Spleen (tissue), 11 donors: ENCODE results near the gene REXO1. TPM values are rescaled to one million over a fixed set of nuclear protein-coding genes. Genes with fewer than 3 reads are reported as not detected.

Source experiments
- DNase-seq: peaks from one replicate; pipeline ENCODE4 v3.0.0-alpha.2; 2020
- H3K27ac ChIP-seq, 8 donors: fragments of 200-600 bp; sonication (generic) in 7 of 8; 1 replicate in 4 of 8; 2 replicates in 4 of 8; pipeline versions ENCODE4 v1.5.0 to v1.8.0; 2016 to 2021; ENCODE audit warnings: inconsistent platforms in 4 of 8, mild to moderate bottlenecking in 4 of 8, moderate library complexity in 1 of 8
- H3K27me3 ChIP-seq, 7 donors: fragments of 200-600 bp; sonication (generic) in 6 of 7; replicated peaks in 1 of 7; 1 replicate in 4 of 7; 2 replicates in 3 of 7; pipeline versions ENCODE4 v1.5.0 to v1.8.0; 2016 to 2021; ENCODE audit warnings: inconsistent platforms in 3 of 7, mild to moderate bottlenecking in 1 of 7
- H3K36me3 ChIP-seq, 6 donors: fragments of 200-600 bp; sonication (generic) in 5 of 6; 1 replicate in 4 of 6; 2 replicates in 2 of 6; pipeline versions ENCODE4 v1.5.0 to v1.8.0; 2016 to 2021; ENCODE audit warnings: inconsistent platforms in 2 of 6
- H3K4me1 ChIP-seq, 6 donors: fragments of 200-600 bp; sonication (generic) in 5 of 6; 1 replicate in 3 of 6; 2 replicates in 3 of 6; pipeline versions ENCODE4 v1.5.0 to v1.8.0; 2016 to 2021; ENCODE audit warnings: inconsistent platforms in 3 of 6
- H3K4me3 ChIP-seq, 8 donors: fragments of 200-600 bp; sonication (generic) in 7 of 8; 1 replicate in 4 of 8; 2 replicates in 4 of 8; pipeline versions ENCODE4 v1.5.0 to v1.8.0; 2016 to 2021; ENCODE audit warnings: inconsistent platforms in 4 of 8, mild to moderate bottlenecking in 4 of 8, moderate library complexity in 2 of 8
- H3K9me3 ChIP-seq, 8 donors: fragments of 200-600 bp; sonication (generic) in 7 of 8; 1 replicate in 4 of 8; 2 replicates in 4 of 8; pipeline versions ENCODE4 v1.5.0 to v1.8.0; 2016 to 2021; ENCODE audit warnings: inconsistent platforms in 4 of 8
- POLR2A ChIP-seq, 3 donors: fragments of 450-650 bp; IDR thresholded peaks; one replicate each; pipeline ENCODE4 v1.5.1; 2017; ENCODE audit warnings: antibody characterized with exemption in 3 of 3, mild to moderate bottlenecking in 1 of 3
- POLR2AphosphoS5 ChIP-seq, 3 donors: sonication (generic); formaldehyde crosslinking; IDR thresholded peaks; one replicate each; pipeline ENCODE4 v1.5.1; 2017; ENCODE audit warnings: antibody characterized with exemption in 3 of 3
- WGBS, 5 donors: extraction: QIAGEN DNeasy Blood & Tissue Kit in 3 of 5; methylation state at CpG; one replicate each; pipeline versions ENCODE4 v1.1.5 to v1.1.7; 2013 to 2018; 5-methylcytosine and 5-hydroxymethylcytosine counted together
- intact Hi-C: fragments of 100-400 bp; cut with DNase I; formaldehyde crosslinking; loops from one replicate; pipeline ENCODE4 v1.15.0; 2023; ENCODE audit warnings: low total_unique reads
- polyA plus RNA-seq, 3 donors: library from polyadenylated mRNA; stranded (reverse); fragments of 200-250 nt; gene quantifications; one replicate each; pipeline ENCODE4 v1.2.1, GENCODE V29; 2013
- total RNA-seq, 7 donors: library from RNA; depleted of rRNA in 3 of 7; stranded (reverse); fragments of >200 nt in 3 of 7; fragmentation: NEBNext Ultra II Directional in 4 of 7; extraction: Animal tissue kit (Norgen Biotek cat#: 25700) in 4 of 7; gene quantifications; one replicate each; pipeline versions ENCODE4 v1.1.0 to v1.2.1, GENCODE V29; 2016 to 2021
- TF ChIP-seq, protein P1 (sequence below), 11 experiments: fragments of 200-600 bp in 7 of 11; fragments of 450-650 bp in 4 of 11; sonication (generic) in 4 of 11; IDR thresholded peaks in 8 of 11; conservative IDR thresholded peaks in 3 of 11; 1 replicate in 7 of 11; 2 replicates in 4 of 11; pipeline versions ENCODE4 v1.4.0 to v1.8.0; 2016 to 2021; ENCODE audit warnings: antibody characterized with exemption in 11 of 11, inconsistent platforms in 4 of 11, mild to moderate bottlenecking in 1 of 11
- donor health status: healthy with polysubstance abuse.
- donor health status: DM: no; HTN: no; CAD: no; lungs with moderate emphysema.
- donor health status: DM: no; HTN: no; CAD: no.
- donor health status: Bipolar disorder and iron deficiency.
- donor health status: healthy.
- donor health status: DM: no; HTN: no; CAD: no.
- donor health status: DM: yes; HTN: yes; CAD: no.

REXO1 gene
- total and polyA plus RNA-seq, 10 donors = 13.4 to 88.1 (median 50.6) TPM

DNA sequence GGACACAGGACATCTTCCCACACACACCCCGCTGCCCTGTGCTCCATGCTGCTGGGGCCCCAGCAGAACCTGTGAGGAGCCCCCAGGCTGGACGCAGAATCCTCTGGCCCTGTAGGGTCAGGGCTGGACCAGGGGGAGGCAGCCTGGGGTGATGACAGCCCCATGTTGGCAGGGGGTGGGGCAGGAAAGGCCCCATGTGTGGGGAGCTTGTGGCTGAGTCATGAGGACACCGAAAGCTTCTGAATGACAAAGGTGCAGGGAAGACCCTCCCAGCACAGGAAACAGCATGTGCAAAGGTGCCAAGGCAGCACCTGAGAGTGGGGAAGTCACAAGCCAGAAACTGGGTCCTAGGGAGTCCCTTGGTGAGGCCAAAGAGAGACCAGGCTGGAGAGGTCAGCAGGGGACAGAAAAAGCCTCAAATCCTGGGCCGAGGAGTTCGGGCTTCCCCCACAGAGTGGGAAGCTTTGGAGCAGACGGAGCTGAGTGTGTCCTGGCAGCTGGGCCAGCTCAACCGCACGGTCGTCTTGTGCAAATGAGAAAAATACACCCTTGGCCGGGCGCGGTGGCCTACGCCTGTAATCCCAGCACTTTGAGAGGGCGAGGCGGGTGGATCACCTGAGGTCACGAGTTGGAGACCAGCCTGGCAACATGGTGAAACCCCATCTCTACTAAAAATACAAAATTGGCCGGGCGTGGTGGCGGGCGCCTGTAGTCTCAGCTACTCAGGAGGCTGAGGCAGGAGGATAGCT lies 53.7 kb downstream of the REXO1 start:
- Histone ChIP-seq H3K4me3 (no peak overlapping the region), H3K4me1 (peaks cover 0 to 29% (median 12%) of the 10 kb centered on the region in 6 donors), H3K27ac (no peak overlapping the region), H3K27me3 (peaks cover 0 to 52% (median 20%) of the 10 kb centered on the region in 7 donors), H3K9me3 (peaks cover 0 to 4% (median 0%) of the 10 kb centered on the region in 8 donors), H3K36me3 (peaks cover 0 to 8% (median 0%) of the 10 kb centered on the region in 6 donors)
- WGBS, 5 donors = 73 to 85% (median 79%) methylated on average over 18 to 20 of the region's 20 CpGs
- no peak for TF ChIP-seq POLR2A (IDR thresholded peaks at IDR 0.05)
- intact Hi-C loops = no loop called here
- DNase-seq = no peak

DNA sequence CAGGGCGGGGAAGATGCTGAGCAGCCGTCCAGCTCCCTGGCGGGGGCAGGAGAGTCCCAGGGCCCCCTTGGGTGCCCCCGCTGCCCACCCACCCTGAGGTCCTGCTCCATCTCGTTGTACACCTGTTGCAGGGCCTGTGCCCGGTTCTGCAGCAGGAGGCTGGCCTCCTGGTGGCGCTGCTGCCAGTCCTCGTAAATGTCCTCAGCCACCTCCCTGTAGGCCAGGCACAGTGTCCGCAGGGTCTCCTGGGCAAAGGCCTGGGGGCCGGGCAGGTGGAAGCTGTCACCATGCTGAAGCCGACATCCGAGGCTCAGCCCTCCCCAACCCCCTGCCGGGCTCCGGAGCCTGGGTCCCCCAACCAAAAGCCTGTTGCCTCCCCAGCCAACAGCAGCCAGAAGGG lies 56.4 kb downstream of the REXO1 start:
- 79 to 86% (median 83%) methylated on average over 5 to 14 of the region's 14 CpGs for WGBS, 5 donors
- Histone ChIP-seq H3K27me3 (peaks cover 0 to 71% (median 32%) of the 10 kb centered on the region in 7 donors), H3K27ac (no peak overlapping the region), H3K4me1 (peaks cover 0 to 46% (median 20%) of the 10 kb centered on the region in 6 donors), H3K4me3 (no peak overlapping the region), H3K36me3 (no peaks in the 10 kb centered on the region), H3K9me3 (peaks cover 0 to 4% (median 0%) of the 10 kb centered on the region in 8 donors)
- no peak for DNase-seq
- no peak for TF ChIP-seq POLR2AphosphoS5 (IDR thresholded peaks at IDR 0.05)
- TF ChIP-seq, protein P1, sequence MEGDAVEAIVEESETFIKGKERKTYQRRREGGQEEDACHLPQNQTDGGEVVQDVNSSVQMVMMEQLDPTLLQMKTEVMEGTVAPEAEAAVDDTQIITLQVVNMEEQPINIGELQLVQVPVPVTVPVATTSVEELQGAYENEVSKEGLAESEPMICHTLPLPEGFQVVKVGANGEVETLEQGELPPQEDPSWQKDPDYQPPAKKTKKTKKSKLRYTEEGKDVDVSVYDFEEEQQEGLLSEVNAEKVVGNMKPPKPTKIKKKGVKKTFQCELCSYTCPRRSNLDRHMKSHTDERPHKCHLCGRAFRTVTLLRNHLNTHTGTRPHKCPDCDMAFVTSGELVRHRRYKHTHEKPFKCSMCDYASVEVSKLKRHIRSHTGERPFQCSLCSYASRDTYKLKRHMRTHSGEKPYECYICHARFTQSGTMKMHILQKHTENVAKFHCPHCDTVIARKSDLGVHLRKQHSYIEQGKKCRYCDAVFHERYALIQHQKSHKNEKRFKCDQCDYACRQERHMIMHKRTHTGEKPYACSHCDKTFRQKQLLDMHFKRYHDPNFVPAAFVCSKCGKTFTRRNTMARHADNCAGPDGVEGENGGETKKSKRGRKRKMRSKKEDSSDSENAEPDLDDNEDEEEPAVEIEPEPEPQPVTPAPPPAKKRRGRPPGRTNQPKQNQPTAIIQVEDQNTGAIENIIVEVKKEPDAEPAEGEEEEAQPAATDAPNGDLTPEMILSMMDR (IDR thresholded peaks at IDR 0.05 in 8 of 11, conservative IDR thresholded peaks at IDR 0.05 in 3 of 11) = no peak
- TF ChIP-seq POLR2A (IDR thresholded peaks at IDR 0.05) = no peak
- intact Hi-C loops = no loop called here

- intact Hi-C loops = no loop called here
- peaks cover 0 to 73% (median 20%) of the 10 kb centered on the region in 7 donors for H3K27me3 ChIP-seq
- H3K27ac ChIP-seq = peak overlapping the region in 5 of 8 donors; percentile 53 to 74 (median 64)
- H3K36me3 ChIP-seq = peaks cover 0 to 2% (median 0%) of the 10 kb centered on the region in 6 donors
- peak overlapping the region in 3 of 8 donors; percentile 19 to 57 (median 22) for H3K4me3 ChIP-seq
- no peak for TF ChIP-seq POLR2A (IDR thresholded peaks at IDR 0.05)
- no peak for TF ChIP-seq POLR2AphosphoS5 (IDR thresholded peaks at IDR 0.05)
- TF ChIP-seq, protein P1 (IDR thresholded peaks at IDR 0.05 in 8 of 11, conservative IDR thresholded peaks at IDR 0.05 in 3 of 11) = no peak
- H3K4me1 ChIP-seq = peaks cover 0 to 31% (median 13%) of the 10 kb centered on the region in 6 donors
- WGBS, 5 donors = 28 to 41% (median 32%) methylated on average over 2 to 6 of the region's 7 CpGs
- H3K9me3 ChIP-seq = peaks cover 0 to 4% (median 0%) of the 10 kb centered on the region in 8 donors
- DNase-seq = no peak
Measured at GRCh38 chr19:1790054-1790792, 58.1 kb downstream of the REXO1 start.

GRCh38 chr19:1789261-1790041 lies 58.8 kb downstream of the REXO1 start:
- Histone ChIP-seq H3K4me1 (peaks cover 0 to 28% (median 12%) of the 10 kb centered on the region in 6 donors), H3K36me3 (peaks cover 0 to 5% (median 0%) of the 10 kb centered on the region in 6 donors), H3K27ac (peak overlapping the region in 7 of 8 donors; percentile 38 to 74 (median 62)), H3K4me3 (peak overlapping the region in 5 of 8 donors; percentile 13 to 57 (median 22)), H3K27me3 (peaks cover 0 to 75% (median 20%) of the 10 kb centered on the region in 7 donors), H3K9me3 (peaks cover 0 to 4% (median 0%) of the 10 kb centered on the region in 8 donors)
- intact Hi-C loops = no loop called here
- WGBS, 5 donors = 9 to 26% (median 17%) methylated on average over 18 to 59 of the region's 59 CpGs
- DNase-seq = no peak
- TF ChIP-seq POLR2AphosphoS5 (IDR thresholded peaks at IDR 0.05) = peak in 2 of 3 donors; percentile 66 to 74
- TF ChIP-seq, protein P1 (IDR thresholded peaks at IDR 0.05 in 8 of 11, conservative IDR thresholded peaks at IDR 0.05 in 3 of 11) = no peak
